Stimulated activated naive CD8-positive, alpha-beta T cell treated with anti-CD3 and anti-CD28 coated beads, Interleukin-15, amount 100 ng/mL, for 72 hours (primary cell): Measurements from ENCODE around the gene PRLH.
"Not testable (repeated sequence)": the region's sequence is repeated elsewhere in the genome, so short reads cannot be mapped to it uniquely, and the experiment has no call there.

ENCODE experiments used
- ATAC-seq: fragments of 150-1000 bp; cut with Tn5 transposase; 2 replicates; pipeline ENCODE4 v1.10.0; 2021; ENCODE audit warnings: mild to moderate bottlenecking, moderate library complexity
- DNase-seq, 2 donors: peaks; one replicate each; pipeline ENCODE4 v3.0.0; 2021 to 2022
- H3K27ac Mint-ChIP-seq, 2 donors: one replicate each; pipeline ENCODE4 v1.8.0; 2022; ENCODE audit warnings: mild to moderate bottlenecking in 2 of 2, mixed read lengths in 2 of 2, moderate library complexity in 2 of 2
- H3K27me3 Mint-ChIP-seq: one replicate; pipeline ENCODE4 v1.8.0; 2022; ENCODE audit warnings: mixed read lengths
- H3K4me1 Mint-ChIP-seq: one replicate; pipeline ENCODE4 v1.8.0; 2022; ENCODE audit warnings: mild to moderate bottlenecking, mixed read lengths
- H3K4me3 Mint-ChIP-seq, 2 donors: one replicate each; pipeline ENCODE4 v1.8.0; 2022; ENCODE audit warnings: mild to moderate bottlenecking in 2 of 2, mixed read lengths in 2 of 2, moderate library complexity in 1 of 2
- H3K9me3 Mint-ChIP-seq, 2 donors: one replicate each; pipeline ENCODE4 v1.8.0; 2022; ENCODE audit warnings: mixed read lengths in 2 of 2

The PRLH gene

DNA sequence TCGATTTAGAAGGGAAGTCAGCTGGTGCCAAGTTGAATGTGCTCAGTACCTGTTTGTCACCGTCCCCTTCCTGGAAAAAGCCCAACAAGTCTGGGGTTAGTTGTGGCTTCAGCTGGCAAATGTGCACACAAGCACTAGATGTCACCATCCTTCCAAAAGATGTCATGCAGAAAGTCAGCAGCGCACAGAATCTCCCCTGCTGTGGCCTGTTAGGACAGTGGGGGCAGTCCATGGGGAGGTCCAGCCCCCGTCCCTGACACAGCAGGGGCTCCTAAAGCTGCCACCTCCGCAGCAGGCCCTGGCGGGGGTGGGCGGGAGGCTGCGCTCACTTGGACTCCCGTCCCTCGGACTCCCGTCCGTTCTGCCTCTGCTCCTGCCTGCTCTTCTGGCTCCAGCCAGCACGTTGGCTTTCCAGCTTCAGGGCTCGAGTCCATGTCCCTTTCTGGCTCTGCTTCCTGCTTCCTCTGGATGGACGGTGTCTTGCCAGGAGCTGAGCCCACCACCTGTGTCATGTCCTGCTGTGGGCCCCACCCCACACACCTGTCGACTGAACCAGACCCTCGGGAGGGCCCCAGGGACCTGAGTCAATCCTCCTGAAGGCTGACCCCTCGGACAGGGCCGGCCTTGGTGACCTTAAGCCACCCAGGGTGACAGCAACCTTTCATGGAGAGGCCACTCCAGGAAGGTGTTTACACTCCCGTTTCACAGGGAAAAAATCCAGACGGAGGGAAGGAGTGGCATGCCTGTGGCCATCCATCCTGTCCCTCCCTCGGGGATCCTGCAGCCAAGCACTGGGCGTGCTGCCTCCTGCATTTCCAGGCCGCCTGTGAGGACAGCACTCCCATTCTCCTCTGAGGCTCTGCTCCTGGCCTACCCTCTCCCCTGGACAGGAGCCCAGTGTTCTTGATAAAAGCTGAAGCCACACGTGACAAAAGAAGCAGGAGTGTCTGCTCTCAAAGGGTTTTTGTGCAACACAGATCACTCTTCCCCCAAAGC, 15.7 kb downstream of the PRLH start:
- H3K27ac Mint-ChIP-seq, result peak overlapping the region in 1 of 2 donors; percentile 76
- DNase-seq, result peak; percentile 55 to 81
- no peaks in the 10 kb centered on the region for H3K9me3 Mint-ChIP-seq

GRCh38 chr2:237583385-237584295, 17.3 kb downstream of the PRLH start:
- Mint-ChIP-seq H3K27me3 (no peaks in the 10 kb centered on the region), H3K9me3 (no peaks in the 10 kb centered on the region), H3K27ac (no peak overlapping the region), H3K4me1 (peaks cover 11% of the 10 kb centered on the region), H3K4me3 (no peak overlapping the region)
- ATAC-seq (no peak), DNase-seq (no peak)

More for the DNA sequence above, 15.7 kb downstream of the PRLH start:
- H3K4me3 Mint-ChIP-seq, result peak overlapping the region; percentile 3 to 12
- peak; percentile 95 for ATAC-seq
- H3K4me1 Mint-ChIP-seq, result peaks cover 11% of the 10 kb centered on the region
- no peaks in the 10 kb centered on the region for H3K27me3 Mint-ChIP-seq

DNA sequence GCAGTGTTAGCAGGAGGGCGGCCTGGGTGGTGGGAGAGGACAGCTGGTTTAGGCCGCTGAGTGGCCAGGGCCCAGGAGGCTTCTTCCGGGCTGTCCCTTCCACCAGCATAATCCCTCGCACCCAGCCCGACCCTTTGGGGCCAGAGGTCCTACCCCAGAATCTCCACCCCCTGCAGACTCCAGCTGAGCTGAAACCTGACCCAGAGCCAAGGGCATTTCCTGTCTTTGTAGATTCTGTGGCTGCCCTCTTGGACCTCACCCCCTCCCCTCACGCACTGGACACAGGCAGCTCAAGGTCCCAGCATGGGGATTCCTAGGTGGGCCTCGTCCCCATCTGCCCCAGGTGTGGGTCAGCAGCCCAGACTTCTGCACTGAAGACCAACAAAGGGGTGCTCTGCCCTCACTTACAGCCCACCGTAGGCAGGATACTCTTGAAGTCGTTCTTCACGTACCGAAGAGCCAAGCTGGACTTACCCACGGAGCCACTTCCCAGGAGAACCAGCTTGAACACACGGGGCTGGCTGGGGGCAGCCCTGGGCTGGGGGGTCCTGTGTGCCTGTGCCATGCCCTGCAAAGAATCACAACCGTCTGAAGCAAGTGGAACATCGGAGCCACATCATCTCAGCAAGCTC, 19.3 kb downstream of the PRLH start:
- DNase-seq, result no peak
- no peak for ATAC-seq
- H3K27me3 Mint-ChIP-seq, result no peaks in the 10 kb centered on the region
- H3K9me3 Mint-ChIP-seq, result no peaks in the 10 kb centered on the region
- H3K27ac Mint-ChIP-seq, result no peak overlapping the region
- no peak overlapping the region for H3K4me3 Mint-ChIP-seq
- peaks cover 19% of the 10 kb centered on the region for H3K4me1 Mint-ChIP-seq

- no peaks in the 10 kb centered on the region for H3K9me3 Mint-ChIP-seq
- no peak for ATAC-seq
- DNase-seq, result no peak
- no peak overlapping the region for H3K27ac Mint-ChIP-seq
- H3K4me3 Mint-ChIP-seq, result no peak overlapping the region
- no peaks in the 10 kb centered on the region for H3K27me3 Mint-ChIP-seq
- peaks cover 21% of the 10 kb centered on the region for H3K4me1 Mint-ChIP-seq
These were observed 21.8 kb downstream of the PRLH start for GRCh38 chr2:237588044-237588696.

DNA sequence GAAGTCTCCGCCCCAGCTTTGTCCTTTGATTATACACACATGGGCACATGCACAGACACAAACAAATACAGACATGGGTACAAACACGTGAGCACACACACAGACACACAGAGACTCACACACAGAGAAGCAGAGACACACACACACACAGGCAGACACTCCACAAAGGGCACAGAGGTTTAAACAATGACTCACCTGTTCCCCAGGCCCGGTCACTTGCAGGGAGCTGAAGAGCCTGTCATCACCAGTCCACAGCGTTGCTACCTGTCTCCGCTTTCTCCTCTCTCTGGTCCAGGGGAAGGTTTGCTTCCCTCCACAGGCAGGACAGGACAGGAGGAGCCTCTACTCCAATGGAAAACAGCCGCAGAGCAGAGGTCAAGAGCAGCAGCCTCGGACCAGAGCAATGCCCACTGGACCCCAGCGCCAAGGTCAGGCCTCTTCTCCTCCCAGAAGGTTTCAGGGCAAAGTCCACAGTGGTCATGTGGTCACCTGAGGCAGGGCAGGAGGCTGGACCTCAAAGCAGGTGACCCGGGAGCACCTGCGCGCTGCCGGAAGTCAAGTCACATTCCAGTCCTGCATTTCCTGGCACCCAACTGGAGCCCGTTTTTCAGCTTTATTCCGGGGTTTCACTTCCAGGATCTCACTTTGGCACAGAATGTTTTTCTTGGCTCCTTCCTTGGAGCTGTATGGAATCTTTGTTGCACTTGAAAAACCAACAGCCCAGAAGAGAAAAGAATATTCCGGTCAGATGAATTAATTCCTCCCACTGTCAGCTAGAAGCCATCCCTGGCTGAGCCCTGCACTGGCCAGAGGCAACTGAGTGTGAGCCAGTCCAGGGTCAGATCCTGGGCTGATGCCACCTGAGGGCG, 24.1 kb downstream of the PRLH start, which contains the start of gene RAB17:
RAB17 (minus strand) TSS at position 463 of the 869 bp plus-strand sequence. CDS start 4,580 bp downstream, outside the sequence.
- DNase-seq (no peak), ATAC-seq (peak; percentile 65)
- H3K4me3 Mint-ChIP-seq, result peak within 1 kb of the TSS in 1 of 2 donors; percentile 33
- H3K27ac Mint-ChIP-seq, result no peak within 1 kb of the TSS
- no peaks in the 10 kb centered on the region for H3K27me3 Mint-ChIP-seq
- H3K4me1 Mint-ChIP-seq, result peaks cover 21% of the 10 kb centered on the region
- H3K9me3 Mint-ChIP-seq, result no peaks in the 10 kb centered on the region

GRCh38 chr2:237591141-237591881, 24.9 kb downstream of the PRLH start:
- ATAC-seq, result peak; percentile 27
- Mint-ChIP-seq H3K9me3 (no peaks in the 10 kb centered on the region), H3K27ac (peak overlapping the region in 1 of 2 donors; percentile 3), H3K27me3 (no peaks in the 10 kb centered on the region), H3K4me1 (peaks cover 21% of the 10 kb centered on the region), H3K4me3 (peak overlapping the region in 1 of 2 donors; percentile 33)
- DNase-seq, result no peak

- ATAC-seq, result no peak
- Mint-ChIP-seq H3K27me3 (no peaks in the 10 kb centered on the region), H3K4me3 (no peak overlapping the region), H3K27ac (peak overlapping the region in 1 of 2 donors; percentile 46), H3K4me1 (peaks cover 21% of the 10 kb centered on the region), H3K9me3 (no peaks in the 10 kb centered on the region)
- DNase-seq, result no peak
These were observed 26.1 kb downstream of the PRLH start for GRCh38 chr2:237592425-237592980.

DNA sequence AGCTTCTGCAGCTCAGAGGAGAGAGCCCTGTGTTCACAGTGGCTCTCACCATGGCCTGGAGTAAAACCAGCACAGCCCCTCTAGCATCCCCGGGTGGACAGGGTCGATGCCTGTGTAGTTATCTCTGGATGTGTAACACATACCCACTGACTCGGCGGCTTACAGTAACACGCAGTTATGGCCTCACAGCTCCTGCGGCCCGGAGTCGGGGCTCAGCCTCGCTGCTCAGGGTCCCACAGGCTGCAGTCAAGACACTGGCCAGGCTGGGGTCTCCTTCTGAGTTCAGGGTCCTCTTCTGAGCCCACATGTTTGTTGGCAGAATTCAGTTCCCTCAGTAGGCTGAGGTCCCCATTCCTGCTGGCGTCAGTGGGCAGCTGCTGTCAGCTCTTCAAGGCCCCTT, 26.7 kb downstream of the PRLH start:
- no peak overlapping the region for H3K4me3 Mint-ChIP-seq
- no peaks in the 10 kb centered on the region for H3K9me3 Mint-ChIP-seq
- H3K4me1 Mint-ChIP-seq, result peaks cover 21% of the 10 kb centered on the region
- ATAC-seq (no peak), DNase-seq (no peak)
- no peak overlapping the region for H3K27ac Mint-ChIP-seq
- H3K27me3 Mint-ChIP-seq, result no peaks in the 10 kb centered on the region

DNA sequence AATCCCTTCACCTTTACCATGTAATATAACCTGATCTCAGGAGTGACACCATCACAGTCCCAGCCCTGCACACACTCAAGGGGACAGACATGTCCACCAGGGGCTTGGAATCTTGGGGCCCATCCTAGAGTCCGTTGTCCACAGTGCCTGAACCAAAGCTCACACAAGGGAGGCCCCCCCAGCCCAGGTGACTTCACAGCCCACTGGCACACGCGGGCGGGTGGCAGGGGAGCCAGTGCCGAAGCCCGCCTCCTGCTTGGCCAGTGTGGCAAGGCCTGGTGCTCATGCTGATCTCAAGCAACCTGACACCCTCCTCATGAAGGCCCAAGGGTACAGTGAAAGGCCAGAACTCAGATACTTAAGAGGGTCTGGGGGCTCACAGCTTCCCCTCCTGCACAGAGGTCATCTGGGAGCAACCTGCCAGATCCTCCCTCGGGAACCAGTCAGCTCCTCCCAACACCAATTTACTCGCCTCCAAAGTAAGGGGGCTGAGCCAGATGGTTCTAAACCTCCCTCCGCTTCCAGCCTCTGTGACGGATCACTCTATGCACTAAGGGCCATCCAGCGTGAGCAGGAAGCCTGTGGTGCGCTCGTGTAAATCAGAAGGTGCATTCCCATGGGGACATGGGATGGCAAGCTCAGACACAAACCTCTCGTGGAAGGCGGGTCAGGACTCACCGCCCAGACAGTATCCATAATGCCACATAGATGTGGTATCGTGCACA, 27.4 kb downstream of the PRLH start:
- H3K4me3 Mint-ChIP-seq, result no peak overlapping the region
- ATAC-seq (no peak), DNase-seq (no peak)
- H3K27ac Mint-ChIP-seq, result peak overlapping the region in 1 of 2 donors; percentile 14
- no peaks in the 10 kb centered on the region for H3K27me3 Mint-ChIP-seq
- H3K4me1 Mint-ChIP-seq, result peaks cover 28% of the 10 kb centered on the region
- no peaks in the 10 kb centered on the region for H3K9me3 Mint-ChIP-seq

GRCh38 chr2:237594514-237594871, 28.1 kb downstream of the PRLH start:
- no peaks in the 10 kb centered on the region for H3K9me3 Mint-ChIP-seq
- peaks cover 30% of the 10 kb centered on the region for H3K4me1 Mint-ChIP-seq
- no peak overlapping the region for H3K27ac Mint-ChIP-seq
- H3K4me3 Mint-ChIP-seq, result no peak overlapping the region
- no peaks in the 10 kb centered on the region for H3K27me3 Mint-ChIP-seq
- ATAC-seq (no peak), DNase-seq (no peak)

DNA sequence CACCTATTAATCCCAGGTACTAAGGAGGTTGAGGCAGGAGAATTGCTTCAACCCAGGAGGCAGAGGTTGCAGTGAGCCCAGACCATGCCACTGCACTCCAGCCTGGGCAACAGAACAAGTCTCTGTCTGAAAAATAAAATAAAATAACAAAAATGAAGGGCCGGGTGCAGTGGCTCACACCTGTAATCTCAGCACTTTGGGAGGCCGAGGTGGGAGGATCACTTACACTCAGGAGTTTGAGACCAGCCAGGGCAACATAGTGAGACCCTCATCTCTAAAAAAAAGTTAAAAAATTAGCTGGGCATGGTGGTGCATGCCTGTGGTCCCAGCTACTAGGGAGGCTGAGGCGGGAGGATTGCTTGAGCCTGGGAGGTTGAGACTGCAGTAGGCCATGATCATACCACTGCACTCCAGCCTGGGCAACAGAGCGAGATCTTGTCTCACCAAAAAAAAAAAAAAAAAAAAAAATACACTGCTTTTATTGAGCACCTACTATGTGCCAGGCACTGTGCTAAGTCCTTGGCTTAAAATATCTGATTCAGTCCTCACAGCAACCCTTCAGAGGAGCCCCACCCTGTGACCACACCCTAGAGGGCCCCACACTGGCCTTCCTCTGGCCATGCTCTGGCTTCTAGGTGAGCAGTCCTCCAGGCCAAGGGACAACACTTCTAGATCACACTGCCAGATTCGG, 29.6 kb downstream of the PRLH start:
- peaks cover 19% of the 10 kb centered on the region for H3K4me1 Mint-ChIP-seq
- ATAC-seq, DNase-seq, H3K27me3 Mint-ChIP-seq, H3K9me3 Mint-ChIP-seq, H3K4me3 Mint-ChIP-seq: not testable (repeated sequence)
- peak overlapping the region in 1 of 2 donors; percentile 81 for H3K27ac Mint-ChIP-seq

DNA sequence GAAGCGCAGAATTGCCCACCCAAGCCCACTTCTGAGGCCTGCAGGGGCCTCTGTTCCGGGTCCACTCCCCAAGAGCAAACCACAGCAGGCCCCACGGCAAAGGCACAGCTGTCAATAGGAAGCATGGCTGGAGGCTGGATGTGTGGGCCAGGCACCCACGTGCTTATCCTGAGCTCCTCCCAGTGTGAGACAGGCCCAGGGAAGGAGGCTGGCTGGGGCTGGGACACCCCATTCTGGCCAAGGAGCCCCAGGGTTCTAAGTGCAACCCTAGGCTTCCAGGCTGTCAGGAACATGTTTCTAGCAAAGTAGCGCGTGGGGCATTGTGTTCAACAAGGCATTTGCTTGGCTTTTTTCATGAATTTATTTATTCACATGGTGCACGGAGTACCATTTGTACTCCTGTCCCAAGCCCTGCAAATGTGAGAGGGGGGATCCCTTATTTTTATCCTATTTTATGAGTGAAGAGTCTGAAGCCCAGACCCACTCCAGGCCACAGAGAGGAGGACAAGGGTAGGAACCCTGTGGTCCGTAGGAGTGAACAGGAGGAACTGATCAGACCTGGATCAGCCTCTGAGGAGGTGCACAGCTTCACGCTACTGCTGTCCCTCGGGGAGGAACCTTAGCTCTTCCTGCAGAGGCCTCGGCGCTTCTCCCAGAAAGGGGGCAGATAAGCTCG, 30.3 kb downstream of the PRLH start:
- ATAC-seq, result peak; percentile 5
- no peak overlapping the region for H3K4me3 Mint-ChIP-seq

More for the DNA sequence above, 30.3 kb downstream of the PRLH start:
- Mint-ChIP-seq H3K27ac (peak overlapping the region in 1 of 2 donors; percentile 81), H3K4me1 (peaks cover 12% of the 10 kb centered on the region), H3K9me3 (no peaks in the 10 kb centered on the region), H3K27me3 (no peaks in the 10 kb centered on the region)
- no peak for DNase-seq
